NCI-H510A (cell line): ENCODE results near the gene PKM.

Experiments used
- DNase-seq: peaks from one replicate; lab custom pipeline; 2025; lab: John Stamatoyannopoulos, UW

Gene PKM

DNA sequence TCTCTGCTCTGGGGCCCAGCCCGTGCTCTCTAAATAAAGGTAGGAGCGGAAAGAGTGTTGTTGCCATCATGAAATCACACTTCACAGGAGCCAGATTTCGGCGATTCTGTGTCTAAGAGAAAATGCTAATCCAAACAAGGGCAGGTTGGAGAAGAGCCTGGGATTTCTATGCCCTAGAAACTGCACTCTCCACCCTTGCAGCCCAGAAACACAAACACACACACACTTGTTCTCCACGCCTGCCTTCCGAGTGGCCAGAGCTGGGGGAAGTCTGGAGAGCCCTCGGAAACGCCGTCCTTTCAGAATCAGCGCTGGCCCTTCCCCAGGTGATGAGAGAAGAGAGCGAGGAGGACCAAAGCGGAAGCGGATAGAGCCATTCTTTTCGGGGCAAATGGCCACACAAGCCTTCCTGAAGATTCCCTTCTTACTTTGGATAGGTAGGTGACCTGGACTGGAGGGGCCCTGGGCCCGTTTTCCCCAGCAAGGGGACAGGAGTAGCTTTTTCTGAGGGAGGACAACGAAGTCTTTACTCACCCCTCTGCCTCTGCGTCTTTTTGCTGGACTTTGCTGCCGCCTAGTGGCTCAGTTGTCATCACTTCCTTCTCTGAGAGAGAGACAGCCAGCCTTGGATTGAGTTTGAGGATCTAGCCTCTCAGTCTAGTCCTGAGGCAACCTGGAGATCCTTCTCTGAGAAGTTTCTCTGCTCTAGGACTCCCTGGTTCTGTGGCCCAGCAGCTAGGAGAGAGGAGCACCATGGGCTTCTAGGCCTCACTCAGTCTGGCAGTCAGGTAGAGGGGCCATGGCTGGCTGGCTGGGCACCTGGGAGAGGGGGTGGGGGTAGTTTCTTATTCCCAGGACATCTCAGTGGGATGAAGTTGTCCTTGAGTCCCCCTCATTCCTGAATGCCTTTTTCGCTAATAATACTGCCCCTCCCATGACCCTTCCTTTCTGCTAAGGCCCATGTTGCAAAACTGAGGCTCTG, 75.1 kb downstream of the PKM start:
- no peak for DNase-seq

DNA sequence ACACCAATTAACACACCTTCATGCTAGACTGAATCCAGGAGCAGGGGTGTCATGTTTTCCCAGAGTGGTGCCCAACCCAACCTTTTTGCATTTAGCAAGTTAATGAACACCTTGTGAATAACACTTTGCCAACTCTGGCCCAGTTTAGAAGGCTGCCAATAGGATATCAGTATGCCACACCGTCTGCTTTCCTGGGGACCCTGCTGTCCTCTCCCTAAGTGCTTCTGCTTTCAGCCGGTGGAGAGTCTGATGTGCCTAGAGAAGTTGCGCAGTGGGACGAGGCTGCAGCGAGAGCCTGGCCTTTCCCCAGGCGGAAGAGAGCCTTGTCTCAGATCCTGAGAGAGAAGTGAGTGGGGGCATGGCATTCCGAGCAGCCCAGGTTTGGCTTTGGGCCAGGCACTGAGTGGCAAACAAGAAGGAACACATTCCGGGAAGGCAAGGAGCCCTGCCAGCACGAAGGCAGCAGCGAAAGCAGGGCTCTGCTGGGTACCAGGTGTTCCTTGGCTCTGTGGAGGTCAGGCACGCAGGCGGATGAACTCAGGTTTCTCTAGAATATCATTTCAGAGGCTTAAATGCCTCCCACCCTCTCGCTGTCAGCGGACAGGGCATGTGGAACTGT, 75.9 kb downstream of the PKM start:
- no peak for DNase-seq

DNA sequence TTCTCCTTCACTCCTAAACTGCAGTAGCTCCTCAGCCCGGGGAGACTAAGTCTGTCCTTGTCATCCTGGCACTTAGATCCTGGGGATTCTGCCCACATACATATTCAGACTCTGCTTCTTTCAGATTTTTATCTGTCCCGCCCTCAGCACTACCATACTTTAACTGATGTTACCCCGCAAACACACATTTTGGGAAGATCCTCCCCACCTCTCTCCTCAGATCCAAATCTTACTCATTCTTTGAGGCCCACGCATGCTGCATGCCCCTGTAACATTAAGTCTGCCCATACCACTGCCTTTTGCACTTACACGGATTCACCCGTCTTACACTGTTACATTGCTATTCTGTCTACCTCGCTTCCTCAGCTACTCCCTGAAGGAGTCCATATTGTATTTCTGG, 76.7 kb downstream of the PKM start:
- no peak for DNase-seq

DNA sequence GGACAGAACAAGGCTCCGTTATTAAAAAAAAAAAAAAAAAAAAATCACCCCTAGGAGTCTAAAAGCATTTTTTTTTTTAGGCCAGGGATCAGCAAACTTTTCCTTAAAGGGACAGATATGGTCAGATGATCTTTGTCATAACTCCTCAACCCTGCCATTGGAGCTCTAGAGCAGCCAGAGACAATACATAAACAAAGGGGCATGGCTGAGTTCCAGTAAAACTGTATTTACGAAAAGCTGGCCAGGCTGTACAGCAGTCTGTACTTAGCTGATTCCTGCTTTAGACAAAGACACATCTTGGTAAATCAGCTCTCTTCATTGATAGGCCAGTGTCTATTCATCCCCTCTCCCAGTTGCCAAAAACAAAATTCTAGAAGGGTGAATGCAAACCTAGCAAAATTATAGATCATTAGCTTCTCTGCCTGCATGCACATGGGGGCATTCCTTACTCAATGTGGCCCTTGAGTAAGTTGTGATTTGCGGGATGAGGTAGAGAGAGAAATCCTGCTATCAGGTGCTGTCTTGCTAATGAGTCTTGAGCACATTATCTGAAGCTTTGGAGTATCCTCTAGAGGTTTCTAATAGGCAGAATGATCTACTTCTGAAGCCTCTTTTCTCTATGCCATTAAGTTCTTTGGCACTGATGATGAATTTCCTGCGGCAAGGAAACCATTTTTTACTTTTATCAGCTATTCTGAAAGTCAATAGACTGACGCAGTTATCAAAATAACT, 77.6 kb downstream of the PKM start:
- no peak for DNase-seq
